ENCODE measurements around the gene PIGN.

PIGN gene

GRCh38 chr18:62109676-62110075 lies 77.2 kb downstream of the PIGN start:
- no peak overlapping the region for H3K27ac ChIP-seq
- TF ChIP-seq, protein P1, sequence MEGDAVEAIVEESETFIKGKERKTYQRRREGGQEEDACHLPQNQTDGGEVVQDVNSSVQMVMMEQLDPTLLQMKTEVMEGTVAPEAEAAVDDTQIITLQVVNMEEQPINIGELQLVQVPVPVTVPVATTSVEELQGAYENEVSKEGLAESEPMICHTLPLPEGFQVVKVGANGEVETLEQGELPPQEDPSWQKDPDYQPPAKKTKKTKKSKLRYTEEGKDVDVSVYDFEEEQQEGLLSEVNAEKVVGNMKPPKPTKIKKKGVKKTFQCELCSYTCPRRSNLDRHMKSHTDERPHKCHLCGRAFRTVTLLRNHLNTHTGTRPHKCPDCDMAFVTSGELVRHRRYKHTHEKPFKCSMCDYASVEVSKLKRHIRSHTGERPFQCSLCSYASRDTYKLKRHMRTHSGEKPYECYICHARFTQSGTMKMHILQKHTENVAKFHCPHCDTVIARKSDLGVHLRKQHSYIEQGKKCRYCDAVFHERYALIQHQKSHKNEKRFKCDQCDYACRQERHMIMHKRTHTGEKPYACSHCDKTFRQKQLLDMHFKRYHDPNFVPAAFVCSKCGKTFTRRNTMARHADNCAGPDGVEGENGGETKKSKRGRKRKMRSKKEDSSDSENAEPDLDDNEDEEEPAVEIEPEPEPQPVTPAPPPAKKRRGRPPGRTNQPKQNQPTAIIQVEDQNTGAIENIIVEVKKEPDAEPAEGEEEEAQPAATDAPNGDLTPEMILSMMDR (conservative IDR thresholded peaks at IDR 0.05) = no peak

GRCh38 chr18:62107881-62108280 lies 79.0 kb downstream of the PIGN start:
- no peak overlapping the region for H3K27ac ChIP-seq
- TF ChIP-seq, protein P1 (conservative IDR thresholded peaks at IDR 0.05) = no peak

DNA sequence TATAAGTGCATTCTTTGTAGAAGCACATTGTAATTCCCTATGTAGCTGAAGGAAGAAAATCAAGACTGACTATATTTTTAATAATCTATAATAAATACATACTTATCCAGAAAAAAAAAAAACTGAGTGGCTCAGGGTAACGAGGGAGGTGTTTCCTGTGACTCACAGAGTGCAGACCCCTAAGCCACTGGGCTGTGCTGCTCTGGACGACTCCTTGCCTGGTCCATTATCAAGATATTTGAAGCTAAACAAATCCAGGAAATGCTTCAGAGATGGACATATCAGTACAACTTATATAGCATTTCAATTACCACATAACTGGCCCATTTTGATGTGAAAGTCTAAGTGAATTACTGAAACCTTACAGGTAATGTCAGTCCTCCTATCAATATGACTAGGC lies 80.6 kb downstream of the PIGN start:
- TF ChIP-seq, protein P1 (conservative IDR thresholded peaks at IDR 0.05) = no peak
- no peak overlapping the region for H3K27ac ChIP-seq

GRCh38 chr18:62105376-62105775 lies 81.5 kb downstream of the PIGN start:
- H3K27ac ChIP-seq = no peak overlapping the region
- TF ChIP-seq, protein P1 (conservative IDR thresholded peaks at IDR 0.05) = no peak

DNA sequence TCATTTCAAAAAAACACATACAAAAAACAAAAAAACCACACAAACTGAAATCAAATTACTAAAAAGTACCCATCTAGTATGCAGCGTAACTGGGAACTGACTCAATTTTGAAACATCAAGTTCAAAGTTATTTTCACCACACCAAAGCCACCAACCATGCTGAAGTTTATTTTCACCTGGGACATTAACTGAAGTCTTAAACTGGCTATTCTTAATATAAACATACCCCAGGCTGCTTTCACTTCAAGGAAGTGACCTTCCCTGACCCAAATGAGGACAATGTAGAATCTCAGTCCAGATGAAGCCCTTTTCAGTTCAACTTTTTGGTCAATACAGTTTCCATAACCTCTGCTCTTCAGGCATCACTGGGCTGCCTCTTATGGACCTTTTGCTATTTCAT lies 84.6 kb downstream of the PIGN start:
- no peak overlapping the region for H3K27ac ChIP-seq
- TF ChIP-seq, protein P1 (conservative IDR thresholded peaks at IDR 0.05) = no peak

DNA sequence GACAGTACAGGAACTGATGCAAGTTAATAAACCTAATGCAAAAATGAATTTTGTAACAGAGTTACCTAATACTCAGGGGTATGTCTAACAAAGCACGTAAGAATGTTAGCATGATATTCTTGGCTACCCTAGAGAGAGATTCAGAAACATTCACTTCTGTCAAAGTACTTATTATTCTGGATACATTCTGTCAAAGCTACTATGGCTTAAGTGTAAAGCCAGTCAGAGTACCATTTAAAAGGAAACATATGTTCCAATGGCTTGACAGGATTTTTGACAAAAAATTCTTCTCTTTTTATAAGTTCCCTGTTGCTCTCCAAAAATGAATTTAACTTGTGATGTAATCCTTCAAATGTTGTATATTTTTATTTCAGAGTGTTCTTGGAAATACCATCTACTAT lies 85.5 kb downstream of the PIGN start:
- no peak overlapping the region for H3K27ac ChIP-seq
- TF ChIP-seq, protein P1 (conservative IDR thresholded peaks at IDR 0.05) = no peak

- TF ChIP-seq, protein P1 (conservative IDR thresholded peaks at IDR 0.05) = no peak
- H3K27ac ChIP-seq = no peak overlapping the region
Measured at GRCh38 chr18:62098960-62099359, 87.9 kb downstream of the PIGN start.

GRCh38 chr18:62097698-62098097 lies 89.2 kb downstream of the PIGN start:
- TF ChIP-seq, protein P1 (conservative IDR thresholded peaks at IDR 0.05) = no peak
- H3K27ac ChIP-seq = no peak overlapping the region

Data from VCaP (cell line).